OCI-LY7 (cell line): ENCODE measurements around the gene ANP32E. TPM values are rescaled to one million over a fixed set of nuclear protein-coding genes. Genes with fewer than 3 reads are reported as not detected.

Experiments
- BruUV-seq: library from RNA; stranded (reverse); fragments of 400-500 nt; replicated peaks from 2 replicates; lab custom pipeline; 2021; lab: Mats Ljungman, UMichigan
- CTCF ChIA-PET: fragments of 300-600 bp; sonication (Branson Sonifier 250); formaldehyde crosslinking; loops from one replicate; lab custom pipeline; 2022; ENCODE audit warnings: antibody characterized with exemption; ENCODE audit not compliant: unreplicated experiment; lab: Charles Lee
- POLR2A ChIA-PET: fragments of 300-600 bp; sonication (Branson Sonifier 250); formaldehyde crosslinking; loops from one replicate; lab custom pipeline; 2022; ENCODE audit warnings: antibody characterized with exemption; lab: Charles Lee
- DNase-seq: peaks from one replicate; pipeline ENCODE4 v3.0.0-alpha.2; 2015; ENCODE audit warnings: low spot score
- H2AFZ ChIP-seq: fragments of 200-600 bp; sonication (generic), shearing (Covaris generic); 2 replicates; pipeline ENCODE4 v1.6.1; 2014; ENCODE audit warnings: mild to moderate bottlenecking, antibody characterized with exemption, low read length, moderate library complexity
- H3K27ac ChIP-seq: fragments of 200-600 bp; sonication (generic); 2 replicates; pipeline ENCODE4 v1.5.1; 2014; ENCODE audit warnings: mixed run types, low read depth, mild to moderate bottlenecking, moderate library complexity, low read length, inconsistent platforms; ENCODE audit not compliant: poor library complexity, severe bottlenecking
- H3K36me3 ChIP-seq: fragments of 200-600 bp; sonication (generic); 2 replicates; pipeline ENCODE4 v1.6.1; 2014; ENCODE audit warnings: mild to moderate bottlenecking, antibody characterized with exemption, low read length, moderate library complexity, mixed read lengths; ENCODE audit not compliant: insufficient read depth
- H3K4me1 ChIP-seq: fragments of 200-600 bp; sonication (generic); 2 replicates; pipeline ENCODE4 v1.5.1; 2014; ENCODE audit warnings: mild to moderate bottlenecking, low read length; ENCODE audit not compliant: insufficient read depth, poor library complexity, severe bottlenecking
- H3K4me2 ChIP-seq: fragments of 200-600 bp; sonication (generic); 2 replicates; pipeline ENCODE4 v1.6.1; 2014; ENCODE audit warnings: mild to moderate bottlenecking, low read length
- H3K4me3 ChIP-seq: fragments of 200-600 bp; sonication (generic); 2 replicates; pipeline ENCODE4 v1.5.1; 2014; ENCODE audit warnings: mild to moderate bottlenecking, low read depth, low read length; ENCODE audit not compliant: poor library complexity, severe bottlenecking
- H3K79me2 ChIP-seq: fragments of 200-600 bp; sonication (generic); 2 replicates; pipeline ENCODE4 v1.6.1; 2016; ENCODE audit warnings: low read depth, mild to moderate bottlenecking, low read length, moderate library complexity, mixed read lengths; ENCODE audit not compliant: insufficient read depth
- H3K9me2 ChIP-seq: fragments of 200-600 bp; sonication (generic); 2 replicates; pipeline ENCODE4 v1.6.1; 2016; ENCODE audit warnings: mild to moderate bottlenecking, low read length, mixed read lengths; ENCODE audit not compliant: insufficient read depth
- H3K9me3 ChIP-seq: fragments of 200-600 bp; sonication (generic); 2 replicates; pipeline ENCODE4 v1.6.1; 2014; ENCODE audit warnings: mild to moderate bottlenecking, mixed run types, low read length, mixed read lengths
- H4K20me1 ChIP-seq: fragments of 200-600 bp; sonication (generic); 2 replicates; pipeline ENCODE4 v1.6.1; 2014; ENCODE audit warnings: mild to moderate bottlenecking, antibody characterized with exemption, low read length, moderate library complexity, mixed read lengths; ENCODE audit not compliant: insufficient read depth
- EZH2phosphoT487 ChIP-seq: fragments of 200-600 bp; sonication (generic); IDR thresholded peaks from 2 replicates; pipeline ENCODE4 v1.6.1; 2018; ENCODE audit warnings: low read depth, borderline replicate concordance, mild to moderate bottlenecking, mixed run types, antibody characterized with exemption, low read length, moderate library complexity, mixed read lengths
- intact Hi-C: fragments of 100-400 bp; cut with micrococcal nuclease; formaldehyde crosslinking; loops from one replicate; pipeline ENCODE4 v1.10.0; 2022; ENCODE audit not compliant: unreplicated experiment
- total RNA-seq, 2 experiments: library from RNA; depleted of rRNA in 1 of 2; stranded (reverse); fragments of >200 nt in 1 of 2; shearing (Covaris generic) in 1 of 2; gene quantifications; 2 replicates each; pipeline ENCODE4 v1.2.3, GENCODE V29; 2014 to 2022
- TF ChIP-seq, protein P1 (sequence below): fragments of 200-600 bp; sonication (generic); conservative IDR thresholded peaks from 2 replicates; pipeline ENCODE4 v1.5.1; 2014; ENCODE audit warnings: mild to moderate bottlenecking, antibody characterized with exemption, low read length, moderate library complexity, mixed read lengths

Gene ANP32E
- total RNA-seq, 2 experiments from 2014 or later: 52.8 to 152 TPM

DNA sequence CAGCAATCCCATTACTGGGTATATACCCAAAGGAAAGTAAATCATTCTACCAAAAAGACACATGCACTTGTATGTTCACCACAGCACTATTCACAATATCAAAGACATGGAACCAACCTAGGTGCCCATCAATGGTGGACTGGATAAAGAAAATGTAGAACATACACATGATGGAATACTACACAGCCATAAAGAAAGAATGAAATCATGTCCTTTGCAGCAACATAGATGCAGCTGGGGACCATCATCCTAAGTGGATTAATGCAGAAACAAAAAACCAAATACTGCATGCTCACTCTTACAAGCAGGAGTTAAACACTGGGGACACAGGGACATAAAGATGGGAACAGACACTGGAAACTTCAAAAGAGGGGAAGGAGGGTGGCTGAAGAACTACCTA is 8.7 kb downstream of the ANP32E start:
- no peak for DNase-seq
- Histone ChIP-seq H2AFZ (no peak overlapping the region), H3K9me3 (no peaks in the 10 kb centered on the region; the same call in 1 of the 2 replicates), H3K79me2 (peaks cover 33% of the 10 kb centered on the region), H3K4me3 (no peak overlapping the region), H3K4me1 (peaks cover 4% of the 10 kb centered on the region), H3K4me2 (no peak overlapping the region), H3K27ac (no peak overlapping the region), H4K20me1 (no peaks in the 10 kb centered on the region), H3K36me3 (peaks cover 91% of the 10 kb centered on the region), H3K9me2 (no peaks in the 10 kb centered on the region)
- BruUV-seq: no TSS peak
- TF ChIP-seq EZH2phosphoT487: no peak
- TF ChIP-seq, protein P1, sequence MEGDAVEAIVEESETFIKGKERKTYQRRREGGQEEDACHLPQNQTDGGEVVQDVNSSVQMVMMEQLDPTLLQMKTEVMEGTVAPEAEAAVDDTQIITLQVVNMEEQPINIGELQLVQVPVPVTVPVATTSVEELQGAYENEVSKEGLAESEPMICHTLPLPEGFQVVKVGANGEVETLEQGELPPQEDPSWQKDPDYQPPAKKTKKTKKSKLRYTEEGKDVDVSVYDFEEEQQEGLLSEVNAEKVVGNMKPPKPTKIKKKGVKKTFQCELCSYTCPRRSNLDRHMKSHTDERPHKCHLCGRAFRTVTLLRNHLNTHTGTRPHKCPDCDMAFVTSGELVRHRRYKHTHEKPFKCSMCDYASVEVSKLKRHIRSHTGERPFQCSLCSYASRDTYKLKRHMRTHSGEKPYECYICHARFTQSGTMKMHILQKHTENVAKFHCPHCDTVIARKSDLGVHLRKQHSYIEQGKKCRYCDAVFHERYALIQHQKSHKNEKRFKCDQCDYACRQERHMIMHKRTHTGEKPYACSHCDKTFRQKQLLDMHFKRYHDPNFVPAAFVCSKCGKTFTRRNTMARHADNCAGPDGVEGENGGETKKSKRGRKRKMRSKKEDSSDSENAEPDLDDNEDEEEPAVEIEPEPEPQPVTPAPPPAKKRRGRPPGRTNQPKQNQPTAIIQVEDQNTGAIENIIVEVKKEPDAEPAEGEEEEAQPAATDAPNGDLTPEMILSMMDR: no peak
- POLR2A ChIA-PET: interaction anchor here (0.6 kb wide), 1 partner anchor 176 kb away, joined by 6 read pairs; no protein-coding TSS in a partner anchor
- CTCF ChIA-PET: no interaction called here
- intact Hi-C loops: no loop called here

DNA sequence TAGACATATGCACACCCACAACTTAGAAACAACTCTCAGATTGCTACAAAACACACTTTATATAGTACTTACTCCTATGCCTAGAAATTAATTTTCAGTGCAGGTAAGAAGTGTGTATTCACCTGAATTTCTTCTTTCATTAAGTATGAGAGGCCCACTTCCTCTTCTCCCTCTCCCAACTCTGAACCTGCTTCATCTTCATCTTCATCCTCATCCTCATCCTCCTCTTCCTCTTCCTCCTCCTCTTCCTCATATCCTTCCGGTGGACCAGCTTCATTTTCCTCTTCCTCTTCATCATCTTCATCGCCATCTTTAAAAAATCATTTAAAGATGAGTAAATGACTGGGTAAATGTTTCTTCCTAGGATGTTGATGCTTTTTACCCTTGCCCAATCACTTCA is 9.4 kb downstream of the ANP32E start:
- no peaks in the 10 kb centered on the region for H4K20me1 ChIP-seq
- H3K9me3 ChIP-seq: no peaks in the 10 kb centered on the region; the same call in 1 of the 2 replicates
- no peak for DNase-seq
- no peak overlapping the region for H3K27ac ChIP-seq
- ChIA-PET POLR2A (interaction anchor here (0.6 to 0.7 kb wide), 3 partner anchors 13 to 228 kb away, joined by 3 to 6 read pairs (median 4); no protein-coding TSS in a partner anchor), CTCF (no interaction called here)
- H3K4me2 ChIP-seq: no peak overlapping the region
- TF ChIP-seq, protein P1: no peak
- no peak for TF ChIP-seq EZH2phosphoT487
- no peak overlapping the region for H3K4me3 ChIP-seq
- intact Hi-C loops: no loop called here
- H3K79me2 ChIP-seq: peaks cover 26% of the 10 kb centered on the region
- H3K36me3 ChIP-seq: peaks cover 90% of the 10 kb centered on the region
- peaks cover 4% of the 10 kb centered on the region for H3K4me1 ChIP-seq
- BruUV-seq: no TSS peak
- no peaks in the 10 kb centered on the region for H3K9me2 ChIP-seq
- H2AFZ ChIP-seq: no peak overlapping the region

DNA sequence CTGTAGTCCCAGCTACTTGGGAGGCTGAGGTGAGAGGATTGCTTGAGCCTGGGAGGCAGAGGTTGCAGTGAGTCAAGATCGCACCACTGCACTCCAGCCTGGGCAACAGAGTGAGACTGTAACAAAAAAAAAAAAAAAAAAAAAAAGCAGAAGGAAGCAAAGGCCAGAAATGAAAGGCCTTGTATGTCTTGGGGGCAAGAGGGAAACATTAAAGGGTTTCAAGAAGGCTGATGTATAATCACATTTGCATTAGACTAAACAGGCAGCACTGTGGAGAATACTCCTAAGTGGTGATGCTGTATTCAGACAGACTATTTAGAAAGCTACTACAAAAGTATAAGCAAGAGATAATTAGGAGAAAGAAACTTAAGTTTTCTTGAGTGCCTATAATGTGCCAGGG is 10.4 kb downstream of the ANP32E start:
- H3K4me1 ChIP-seq: peaks cover 4% of the 10 kb centered on the region
- H3K79me2 ChIP-seq: peaks cover 16% of the 10 kb centered on the region
- TF ChIP-seq, protein P1: no peak
- TF ChIP-seq EZH2phosphoT487: no peak
- no peaks in the 10 kb centered on the region; the same call in 1 of the 2 replicates for H3K9me3 ChIP-seq
- no peak overlapping the region for H3K4me2 ChIP-seq
- no peak overlapping the region for H3K4me3 ChIP-seq
- no peak overlapping the region for H3K27ac ChIP-seq
- H2AFZ ChIP-seq: no peak overlapping the region
- peaks cover 88% of the 10 kb centered on the region for H3K36me3 ChIP-seq
- no peaks in the 10 kb centered on the region for H4K20me1 ChIP-seq
- DNase-seq: no peak
- H3K9me2 ChIP-seq: no peaks in the 10 kb centered on the region
- POLR2A ChIA-PET: interaction anchor here (0.6 kb wide), 2 partner anchors 8 to 229 kb away, joined by 4 to 5 read pairs; no protein-coding TSS in a partner anchor
- CTCF ChIA-PET: no interaction called here
- BruUV-seq: no TSS peak
- intact Hi-C loops: no loop called here
